ENCODE measurements around the gene B4GALT5. TPM values are rescaled to one million over a fixed set of nuclear protein-coding genes. Genes with fewer than 3 reads are reported as not detected.

The B4GALT5 gene
- total RNA-seq, 1 experiment from 2014 or later = 77.0 TPM

- no peak overlapping the region for H2AK5ac ChIP-seq (ENCODE audit: insufficient read length, low read length)
- peaks cover 15 to 19% of the 10 kb centered on the region in 2 experiments for H3K4me1 Mint-ChIP-seq
- no peak overlapping the region for H4K91ac ChIP-seq (ENCODE audit: insufficient read length, low read depth, low read length)
- no peak overlapping the region for H2BK12ac ChIP-seq (ENCODE audit: insufficient read length, low read depth, low read length)
- H3K27ac Mint-ChIP-seq = no peak overlapping the region
- no peak overlapping the region for H4K5ac ChIP-seq (ENCODE audit: insufficient read length, low read depth, low read length)
- no peaks in the 10 kb centered on the region for H3K23me2 ChIP-seq (ENCODE audit: insufficient read length, low read depth, low read length, poor library complexity, severe bottlenecking)
- H3K27ac ChIP-seq (ENCODE audit: insufficient read length, low read depth, low read length) = no peak overlapping the region
- H3K18ac ChIP-seq (ENCODE audit: insufficient read length, low read depth, low read length) = no peak overlapping the region
- no peak overlapping the region for H3K9ac ChIP-seq (ENCODE audit: extremely low read depth, insufficient read length, low read length)
- H2BK120ac ChIP-seq (ENCODE audit: low read depth, low read length, poor library complexity, severe bottlenecking) = no peak overlapping the region
- H3K79me1 ChIP-seq (ENCODE audit: insufficient read depth, low read depth, low read length, poor library complexity, severe bottlenecking) = peaks cover 4% of the 10 kb centered on the region
- H3K4me3 Mint-ChIP-seq = no peak overlapping the region
- H3K36me3 Mint-ChIP-seq (ENCODE audit: insufficient read depth in 1 of 3, low read depth in 3 of 3) = peaks cover 17 to 31% (median 30%) of the 10 kb centered on the region in 3 experiments; a peak in 6 of 7 replicates
- no peak overlapping the region for H3K4me2 ChIP-seq (ENCODE audit: insufficient read depth, insufficient read length, low read length)
- DNase-seq = no peak
- no peak for TF ChIP-seq CTCF (conservative IDR thresholded peaks at IDR 0.05)
- WGBS (ENCODE audit: extremely low coverage, insufficient read length, low lambda C conversion rate) = no CpG with 5 or more reads among the region's 2 CpGs
- no peaks in the 10 kb centered on the region for H3K9me3 ChIP-seq (ENCODE audit: control insufficient read depth, low read depth, low read length)
- no peak overlapping the region for H2AFZ ChIP-seq (ENCODE audit: low read length)
- no peak overlapping the region for H3K4ac ChIP-seq (ENCODE audit: low read depth, low read length)
- no peaks in the 10 kb centered on the region for H4K20me1 ChIP-seq (ENCODE audit: control insufficient read depth, insufficient read depth, insufficient read length)
- no peak overlapping the region for H4K8ac ChIP-seq (replicated peaks; ENCODE audit: insufficient read length, low read depth, low read length)
- H3K79me2 ChIP-seq (ENCODE audit: insufficient read depth, low read length) = peaks cover 40% of the 10 kb centered on the region
- no peaks in the 10 kb centered on the region for H3K27me3 ChIP-seq (ENCODE audit: insufficient read depth, low read length)
- H3K4me1 ChIP-seq (ENCODE audit: insufficient read depth, low read length) = peaks cover 14% of the 10 kb centered on the region
- H3K23ac ChIP-seq (ENCODE audit: insufficient read length, low read depth, low read length) = no peak overlapping the region
- no peak overlapping the region for H2BK5ac ChIP-seq (ENCODE audit: insufficient read length, low read length)
- H3K9me3 Mint-ChIP-seq = no peaks in the 10 kb centered on the region
- no peak overlapping the region for H3T11ph ChIP-seq (ENCODE audit: low read length)
- H3K27me3 Mint-ChIP-seq (ENCODE audit: low read depth) = no peaks in the 10 kb centered on the region
- H2BK20ac ChIP-seq (ENCODE audit: low read depth, low read length, poor library complexity, severe bottlenecking) = no peak overlapping the region
- H2BK15ac ChIP-seq (ENCODE audit: low read depth, low read length) = no peak overlapping the region
- H3K56ac ChIP-seq (ENCODE audit: insufficient read length, low read depth, low read length) = no peak overlapping the region
- no peak overlapping the region for H3K14ac ChIP-seq (ENCODE audit: insufficient read depth, low read length)
These were observed 55.2 kb downstream of the B4GALT5 start for GRCh38 chr20:49658508-49658907.
